ENCODE measurements around the gene SFMBT1. TPM values are rescaled to one million over a fixed set of nuclear protein-coding genes. Genes with fewer than 3 reads are reported as not detected.

The SFMBT1 gene
- total and polyA plus RNA-seq, 2 donors (not counting 1 experiment from before 2014, with no cell fraction given) = 3.7 to 5.6 TPM

GRCh38 chr3:53082736-53083135 lies 36.9 kb upstream of the SFMBT1 start:
- H3K27ac ChIP-seq (ENCODE audit: insufficient read depth, low read length) = no peak overlapping the region
- DNase-seq (ENCODE audit: low read depth in 2 of 2) = no peak

DNA sequence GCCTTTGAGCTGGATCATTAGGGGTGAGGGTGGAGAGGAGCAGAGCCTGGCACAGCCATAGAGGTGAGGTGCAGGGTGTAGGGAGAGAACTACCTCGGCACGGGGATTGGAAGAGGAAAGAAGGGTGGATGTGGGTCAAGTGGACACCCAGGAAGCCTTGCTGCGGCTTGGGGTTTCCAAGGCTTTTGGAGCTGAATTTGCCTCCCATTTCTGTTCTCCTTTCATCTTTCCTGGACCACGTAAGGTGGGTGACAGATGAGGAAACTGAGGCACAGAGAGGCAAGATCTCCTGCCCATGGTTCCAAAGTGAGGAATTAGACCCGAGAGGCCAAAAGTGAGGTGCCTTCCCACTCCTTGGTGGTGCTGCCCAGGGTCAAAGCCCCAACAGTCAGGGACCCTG lies 35.4 kb upstream of the SFMBT1 start:
- Histone ChIP-seq H3K4me1 (ENCODE audit: control insufficient read depth, extremely low read depth, insufficient read depth, low read length) (peaks cover 5% of the 10 kb centered on the region), H3K27ac (ENCODE audit: insufficient read depth, low read length) (no peak overlapping the region), H3K36me3 (ENCODE audit: control insufficient read depth, insufficient read depth, low read length) (no peaks in the 10 kb centered on the region), H3K79me2 (ENCODE audit: control insufficient read depth, insufficient read depth, low read length) (no peaks in the 10 kb centered on the region), H3K4me2 (ENCODE audit: extremely low read depth, insufficient read depth, low read length) (no peak overlapping the region), H3K4me3 (replicated peaks in 1 of 4; ENCODE audit: control extremely low read depth in 1 of 4, insufficient read depth in 1 of 4, low read depth in 3 of 4, low read length in 4 of 4) (no peak overlapping the region), H3K9ac (ENCODE audit: insufficient read depth, low read length) (no peak overlapping the region), H3K9me3 (ENCODE audit: control insufficient read depth, insufficient read depth, low read depth, low read length) (no peaks in the 10 kb centered on the region), H3K27me3 (ENCODE audit: control insufficient read depth, insufficient read depth, low read length) (no peaks in the 10 kb centered on the region), H4K20me1 (ENCODE audit: control insufficient read depth, extremely low read depth, insufficient read depth, low read length) (no peaks in the 10 kb centered on the region), H2AFZ (ENCODE audit: low read length) (no peak overlapping the region)
- DNase-seq (ENCODE audit: low read depth in 2 of 2) = no peak
- TF ChIP-seq EZH2 (IDR thresholded peaks at IDR 0.05; ENCODE audit: low read length, missing control alignments) = no peak
- TF ChIP-seq, protein P1, sequence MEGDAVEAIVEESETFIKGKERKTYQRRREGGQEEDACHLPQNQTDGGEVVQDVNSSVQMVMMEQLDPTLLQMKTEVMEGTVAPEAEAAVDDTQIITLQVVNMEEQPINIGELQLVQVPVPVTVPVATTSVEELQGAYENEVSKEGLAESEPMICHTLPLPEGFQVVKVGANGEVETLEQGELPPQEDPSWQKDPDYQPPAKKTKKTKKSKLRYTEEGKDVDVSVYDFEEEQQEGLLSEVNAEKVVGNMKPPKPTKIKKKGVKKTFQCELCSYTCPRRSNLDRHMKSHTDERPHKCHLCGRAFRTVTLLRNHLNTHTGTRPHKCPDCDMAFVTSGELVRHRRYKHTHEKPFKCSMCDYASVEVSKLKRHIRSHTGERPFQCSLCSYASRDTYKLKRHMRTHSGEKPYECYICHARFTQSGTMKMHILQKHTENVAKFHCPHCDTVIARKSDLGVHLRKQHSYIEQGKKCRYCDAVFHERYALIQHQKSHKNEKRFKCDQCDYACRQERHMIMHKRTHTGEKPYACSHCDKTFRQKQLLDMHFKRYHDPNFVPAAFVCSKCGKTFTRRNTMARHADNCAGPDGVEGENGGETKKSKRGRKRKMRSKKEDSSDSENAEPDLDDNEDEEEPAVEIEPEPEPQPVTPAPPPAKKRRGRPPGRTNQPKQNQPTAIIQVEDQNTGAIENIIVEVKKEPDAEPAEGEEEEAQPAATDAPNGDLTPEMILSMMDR (conservative IDR thresholded peaks at IDR 0.05 in 1 of 2, IDR thresholded peaks at IDR 0.05 in 1 of 2; ENCODE audit: low read depth in 1 of 2, low read length in 2 of 2) = no peak

More at GRCh38 chr3:53082736-53083135, 36.9 kb upstream of the SFMBT1 start:
- Histone ChIP-seq H3K4me1 (ENCODE audit: control insufficient read depth, extremely low read depth, insufficient read depth, low read length) (peaks cover 5% of the 10 kb centered on the region), H3K4me3 (replicated peaks in 1 of 4; ENCODE audit: control extremely low read depth in 1 of 4, insufficient read depth in 1 of 4, low read depth in 3 of 4, low read length in 4 of 4) (no peak overlapping the region), H3K36me3 (ENCODE audit: control insufficient read depth, insufficient read depth, low read length) (no peaks in the 10 kb centered on the region), H3K79me2 (ENCODE audit: control insufficient read depth, insufficient read depth, low read length) (no peaks in the 10 kb centered on the region), H3K9ac (ENCODE audit: insufficient read depth, low read length) (no peak overlapping the region), H4K20me1 (ENCODE audit: control insufficient read depth, extremely low read depth, insufficient read depth, low read length) (no peaks in the 10 kb centered on the region), H3K27me3 (ENCODE audit: control insufficient read depth, insufficient read depth, low read length) (no peaks in the 10 kb centered on the region), H3K9me3 (ENCODE audit: control insufficient read depth, insufficient read depth, low read depth, low read length) (no peaks in the 10 kb centered on the region), H3K4me2 (ENCODE audit: extremely low read depth, insufficient read depth, low read length) (no peak overlapping the region), H2AFZ (ENCODE audit: low read length) (no peak overlapping the region)
- no peak for TF ChIP-seq EZH2 (IDR thresholded peaks at IDR 0.05; ENCODE audit: low read length, missing control alignments)
- TF ChIP-seq, protein P1 (conservative IDR thresholded peaks at IDR 0.05 in 1 of 2, IDR thresholded peaks at IDR 0.05 in 1 of 2; ENCODE audit: low read depth in 1 of 2, low read length in 2 of 2) = no peak

- no peak overlapping the region for H2AFZ ChIP-seq (ENCODE audit: low read length)
- H3K4me2 ChIP-seq (ENCODE audit: extremely low read depth, insufficient read depth, low read length) = no peak overlapping the region
- DNase-seq (ENCODE audit: low read depth in 2 of 2) = no peak
- no peaks in the 10 kb centered on the region for H3K9me3 ChIP-seq (ENCODE audit: control insufficient read depth, insufficient read depth, low read depth, low read length)
- no peak overlapping the region for H3K4me3 ChIP-seq (replicated peaks in 1 of 4; ENCODE audit: control extremely low read depth in 1 of 4, insufficient read depth in 1 of 4, low read depth in 3 of 4, low read length in 4 of 4)
- H3K4me1 ChIP-seq (ENCODE audit: control insufficient read depth, extremely low read depth, insufficient read depth, low read length) = peaks cover 5% of the 10 kb centered on the region
- no peaks in the 10 kb centered on the region for H3K27me3 ChIP-seq (ENCODE audit: control insufficient read depth, insufficient read depth, low read length)
- TF ChIP-seq EZH2 (IDR thresholded peaks at IDR 0.05; ENCODE audit: low read length, missing control alignments) = no peak
- TF ChIP-seq, protein P1 (conservative IDR thresholded peaks at IDR 0.05 in 1 of 2, IDR thresholded peaks at IDR 0.05 in 1 of 2; ENCODE audit: low read depth in 1 of 2, low read length in 2 of 2) = no peak
- H3K36me3 ChIP-seq (ENCODE audit: control insufficient read depth, insufficient read depth, low read length) = no peaks in the 10 kb centered on the region
- no peak overlapping the region for H3K9ac ChIP-seq (ENCODE audit: insufficient read depth, low read length)
- H3K27ac ChIP-seq (ENCODE audit: insufficient read depth, low read length) = no peak overlapping the region
- H3K79me2 ChIP-seq (ENCODE audit: control insufficient read depth, insufficient read depth, low read length) = no peaks in the 10 kb centered on the region
- H4K20me1 ChIP-seq (ENCODE audit: control insufficient read depth, extremely low read depth, insufficient read depth, low read length) = no peaks in the 10 kb centered on the region
Measured at GRCh38 chr3:53080612-53081205, 34.8 kb upstream of the SFMBT1 start.
